Panc1 (cell line): ENCODE data around the gene BRWD1. TPM values are rescaled to one million over a fixed set of nuclear protein-coding genes. Genes with fewer than 3 reads are reported as not detected.

Experiments used
- ATAC-seq: fragments of 200-7000 bp; cut with Tn5 transposase; 2 replicates; pipeline ENCODE4 v1.9.1; 2020; ENCODE audit warnings: mild to moderate bottlenecking, moderate library complexity
- BruUV-seq: library from RNA; stranded (reverse); fragments of 400-500 nt; replicated peaks from 2 replicates; lab custom pipeline; 2021; lab: Mats Ljungman, UMichigan
- CTCF ChIA-PET: fragments of 300-600 bp; sonication (Branson Sonifier 250); formaldehyde crosslinking; loops from one replicate; lab custom pipeline; 2022; ENCODE audit warnings: antibody characterized with exemption; lab: Charles Lee
- POLR2A ChIA-PET: fragments of 300-600 bp; sonication (Branson Sonifier 250); formaldehyde crosslinking; loops from one replicate; lab custom pipeline; 2022; ENCODE audit warnings: antibody characterized with exemption; lab: Charles Lee
- DNase-seq: peaks from one replicate; pipeline ENCODE4 v3.0.0-alpha.2; 2010; ENCODE audit warnings: low read depth, low spot score
- H3K27ac ChIP-seq: 2 replicates; pipeline ENCODE4 v1.5.1; 2011; ENCODE audit warnings: mild to moderate bottlenecking, low read length, inconsistent platforms
- H3K27me3 ChIP-seq: fragments of 200-500 bp; sonication (Bioruptor generic); 2 replicates; pipeline ENCODE4 v1.6.0; 2014; ENCODE audit warnings: low read length, inconsistent platforms; ENCODE audit not compliant: control insufficient read depth, insufficient read depth
- H3K36me3 ChIP-seq: fragments of 200-500 bp; sonication (Bioruptor generic); 2 replicates; pipeline ENCODE4 v1.5.1; 2014; ENCODE audit warnings: inconsistent platforms, mild to moderate bottlenecking, low read length, moderate library complexity; ENCODE audit not compliant: control insufficient read depth, insufficient read depth
- H3K4me1 ChIP-seq: 2 replicates; pipeline ENCODE4 v1.5.1; 2011; ENCODE audit warnings: inconsistent platforms, mild to moderate bottlenecking, low read length, moderate library complexity; ENCODE audit not compliant: control insufficient read depth, insufficient read depth
- H3K4me3 ChIP-seq, 2 experiments: 2 replicates each; pipeline ENCODE4 v1.5.1; 2011 to 2012; ENCODE audit warnings: low read depth in 2 of 2, low read length in 2 of 2, mild to moderate bottlenecking in 2 of 2, inconsistent platforms in 1 of 2, moderate library complexity in 1 of 2
- H3K9me3 ChIP-seq: fragments of 200-500 bp; sonication (Bioruptor generic); 2 replicates; pipeline ENCODE4 v1.5.1; 2014; ENCODE audit warnings: low read depth, mild to moderate bottlenecking, inconsistent platforms, low read length, moderate library complexity; ENCODE audit not compliant: control insufficient read depth, insufficient read depth
- POLR2AphosphoS5 ChIP-seq: IDR thresholded peaks from 2 replicates; pipeline ENCODE4 v1.6.1; 2012; ENCODE audit warnings: mild to moderate bottlenecking, low read depth, low read length, moderate library complexity
- SIN3A ChIP-seq: IDR thresholded peaks from 2 replicates; pipeline ENCODE4 v1.6.1; 2012; ENCODE audit warnings: low read depth, mild to moderate bottlenecking, low read length, moderate library complexity, borderline replicate concordance; ENCODE audit not compliant: insufficient read depth
- TCF7L2 ChIP-seq: IDR thresholded peaks from 2 replicates; pipeline ENCODE4 v1.6.1; 2011; ENCODE audit warnings: mild to moderate bottlenecking, low read depth, low read length, inconsistent platforms
- in situ Hi-C: cut with HindIII; loops from 2 replicates; pipeline ENCODE4 v1.10.0; 2016; ENCODE audit warnings: low sequenced_read_pairs, low pct_unique_long_range_greater_than_20kb
- intact Hi-C: fragments of 100-400 bp; cut with micrococcal nuclease; formaldehyde crosslinking; loops from one replicate; pipeline ENCODE4 v1.10.0; 2022; ENCODE audit not compliant: unreplicated experiment
- total RNA-seq: library from RNA; stranded (reverse); gene quantifications from one replicate; pipeline ENCODE4 v1.2.1, GENCODE V29; 2021; ENCODE audit not compliant: unreplicated experiment
- TF ChIP-seq, protein P1 (sequence below): fragments of 450-650 bp; IDR thresholded peaks from 2 replicates; pipeline ENCODE4 v1.5.1; 2017; ENCODE audit warnings: mild to moderate bottlenecking
- TF ChIP-seq, protein P2 (sequence below), 2 experiments: IDR thresholded peaks; 2 replicates each; pipeline ENCODE4 v1.6.1; 2011 to 2012; ENCODE audit warnings: low read depth in 2 of 2, control low read depth in 1 of 2, low read length in 1 of 2, mild to moderate bottlenecking in 1 of 2, moderate library complexity in 1 of 2; ENCODE audit not compliant: insufficient read depth in 1 of 2

The BRWD1 gene
- total RNA-seq, 1 experiment from 2014 or later: 26.2 TPM

DNA sequence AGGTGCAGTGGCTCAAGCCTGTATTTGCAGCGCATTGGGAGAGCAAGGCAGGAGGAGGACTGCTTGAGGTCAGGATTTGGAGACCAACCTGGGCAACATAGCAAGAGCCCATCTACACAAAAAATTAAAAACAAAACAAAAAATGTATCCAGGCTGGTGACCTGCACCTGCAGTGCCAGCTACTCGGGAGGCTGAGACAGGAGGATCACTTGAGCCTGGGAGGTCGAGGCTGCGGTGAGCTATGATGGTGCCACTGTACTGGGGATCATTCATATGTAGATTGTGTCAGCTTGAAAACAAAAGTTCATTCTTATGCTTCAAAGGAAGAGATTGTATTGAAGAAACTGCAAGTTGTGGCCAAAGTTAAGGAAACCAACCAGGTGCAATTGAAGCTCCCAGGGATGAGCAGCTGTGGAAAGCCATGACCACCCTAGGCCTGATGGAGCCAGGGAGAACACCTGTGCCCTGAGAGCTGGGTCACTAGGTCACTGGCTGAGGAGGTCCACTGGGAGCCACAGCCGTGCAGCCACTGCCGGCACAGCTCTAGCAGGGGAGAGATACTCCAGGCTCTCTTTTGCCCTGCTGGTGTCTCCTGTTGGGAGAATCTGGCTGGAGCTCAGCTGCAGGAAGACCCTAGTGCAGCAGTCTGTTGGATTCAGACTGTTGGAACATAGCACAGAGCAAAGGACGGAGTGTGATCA lies 13.3 kb upstream of the BRWD1 start:
- BruUV-seq: no TSS peak
- intact Hi-C loops (no loop called here), in situ Hi-C loops (no loop called here)
- TF ChIP-seq POLR2AphosphoS5 (no peak), TCF7L2 (no peak), SIN3A (no peak)
- TF ChIP-seq, protein P1, sequence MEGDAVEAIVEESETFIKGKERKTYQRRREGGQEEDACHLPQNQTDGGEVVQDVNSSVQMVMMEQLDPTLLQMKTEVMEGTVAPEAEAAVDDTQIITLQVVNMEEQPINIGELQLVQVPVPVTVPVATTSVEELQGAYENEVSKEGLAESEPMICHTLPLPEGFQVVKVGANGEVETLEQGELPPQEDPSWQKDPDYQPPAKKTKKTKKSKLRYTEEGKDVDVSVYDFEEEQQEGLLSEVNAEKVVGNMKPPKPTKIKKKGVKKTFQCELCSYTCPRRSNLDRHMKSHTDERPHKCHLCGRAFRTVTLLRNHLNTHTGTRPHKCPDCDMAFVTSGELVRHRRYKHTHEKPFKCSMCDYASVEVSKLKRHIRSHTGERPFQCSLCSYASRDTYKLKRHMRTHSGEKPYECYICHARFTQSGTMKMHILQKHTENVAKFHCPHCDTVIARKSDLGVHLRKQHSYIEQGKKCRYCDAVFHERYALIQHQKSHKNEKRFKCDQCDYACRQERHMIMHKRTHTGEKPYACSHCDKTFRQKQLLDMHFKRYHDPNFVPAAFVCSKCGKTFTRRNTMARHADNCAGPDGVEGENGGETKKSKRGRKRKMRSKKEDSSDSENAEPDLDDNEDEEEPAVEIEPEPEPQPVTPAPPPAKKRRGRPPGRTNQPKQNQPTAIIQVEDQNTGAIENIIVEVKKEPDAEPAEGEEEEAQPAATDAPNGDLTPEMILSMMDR: no peak
- TF ChIP-seq, protein P2, sequence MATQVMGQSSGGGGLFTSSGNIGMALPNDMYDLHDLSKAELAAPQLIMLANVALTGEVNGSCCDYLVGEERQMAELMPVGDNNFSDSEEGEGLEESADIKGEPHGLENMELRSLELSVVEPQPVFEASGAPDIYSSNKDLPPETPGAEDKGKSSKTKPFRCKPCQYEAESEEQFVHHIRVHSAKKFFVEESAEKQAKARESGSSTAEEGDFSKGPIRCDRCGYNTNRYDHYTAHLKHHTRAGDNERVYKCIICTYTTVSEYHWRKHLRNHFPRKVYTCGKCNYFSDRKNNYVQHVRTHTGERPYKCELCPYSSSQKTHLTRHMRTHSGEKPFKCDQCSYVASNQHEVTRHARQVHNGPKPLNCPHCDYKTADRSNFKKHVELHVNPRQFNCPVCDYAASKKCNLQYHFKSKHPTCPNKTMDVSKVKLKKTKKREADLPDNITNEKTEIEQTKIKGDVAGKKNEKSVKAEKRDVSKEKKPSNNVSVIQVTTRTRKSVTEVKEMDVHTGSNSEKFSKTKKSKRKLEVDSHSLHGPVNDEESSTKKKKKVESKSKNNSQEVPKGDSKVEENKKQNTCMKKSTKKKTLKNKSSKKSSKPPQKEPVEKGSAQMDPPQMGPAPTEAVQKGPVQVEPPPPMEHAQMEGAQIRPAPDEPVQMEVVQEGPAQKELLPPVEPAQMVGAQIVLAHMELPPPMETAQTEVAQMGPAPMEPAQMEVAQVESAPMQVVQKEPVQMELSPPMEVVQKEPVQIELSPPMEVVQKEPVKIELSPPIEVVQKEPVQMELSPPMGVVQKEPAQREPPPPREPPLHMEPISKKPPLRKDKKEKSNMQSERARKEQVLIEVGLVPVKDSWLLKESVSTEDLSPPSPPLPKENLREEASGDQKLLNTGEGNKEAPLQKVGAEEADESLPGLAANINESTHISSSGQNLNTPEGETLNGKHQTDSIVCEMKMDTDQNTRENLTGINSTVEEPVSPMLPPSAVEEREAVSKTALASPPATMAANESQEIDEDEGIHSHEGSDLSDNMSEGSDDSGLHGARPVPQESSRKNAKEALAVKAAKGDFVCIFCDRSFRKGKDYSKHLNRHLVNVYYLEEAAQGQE (IDR thresholded peaks at IDR 0.05; ENCODE audit: insufficient read depth in 1 of 2, low read depth in 2 of 2, low read length in 1 of 2): no peak
- ChIA-PET CTCF (interaction anchor here (0.6 kb wide), 1 partner anchor 14 kb away, joined by 5 read pairs; no protein-coding TSS in a partner anchor), POLR2A (no interaction called here)
- no peaks in the 10 kb centered on the region for H3K27me3 ChIP-seq
- H3K36me3 ChIP-seq: no peaks in the 10 kb centered on the region
- DNase-seq: no peak
- no peak overlapping the region for H3K4me3 ChIP-seq
- H3K9me3 ChIP-seq: no peaks in the 10 kb centered on the region
- H3K27ac ChIP-seq: no peak overlapping the region
- ATAC-seq: peak; percentile 38; the same call in 1 of the 2 replicates
- peaks cover under 1% of the 10 kb centered on the region for H3K4me1 ChIP-seq

DNA sequence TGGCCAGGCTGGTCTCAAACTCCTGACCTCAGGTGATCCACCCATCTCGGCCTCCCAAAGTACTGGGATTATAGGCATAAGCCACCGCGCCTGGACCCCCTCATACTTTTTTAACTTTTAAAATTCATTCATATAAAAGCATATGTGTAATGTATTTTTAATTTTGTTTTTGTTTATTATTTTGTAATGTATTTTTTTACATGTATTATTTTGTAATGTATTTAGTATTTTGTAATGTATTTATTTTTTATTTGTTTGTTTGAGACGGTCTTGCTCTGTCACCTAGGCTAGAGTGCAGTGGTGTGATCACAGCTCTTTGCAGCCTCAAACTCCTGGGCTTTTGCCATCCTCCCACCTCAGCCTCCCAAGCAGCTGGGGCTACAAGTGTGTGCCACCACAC lies 12.0 kb upstream of the BRWD1 start:
- no TSS peak for BruUV-seq
- Histone ChIP-seq H3K27me3 (no peaks in the 10 kb centered on the region), H3K4me3 (no peak overlapping the region), H3K27ac (no peak overlapping the region), H3K4me1 (peaks cover 3% of the 10 kb centered on the region), H3K36me3 (no peaks in the 10 kb centered on the region), H3K9me3 (no peaks in the 10 kb centered on the region)
- ChIA-PET CTCF (no interaction called here), POLR2A (interaction anchor here (0.7 kb wide), 1 partner anchor 1257 kb away, joined by 11 read pairs; no protein-coding TSS in a partner anchor)
- ATAC-seq (no peak), DNase-seq (no peak)
- TF ChIP-seq SIN3A: no peak
- TF ChIP-seq, protein P1: no peak
- no peak for TF ChIP-seq POLR2AphosphoS5
- no peak for TF ChIP-seq TCF7L2
- TF ChIP-seq, protein P2 (IDR thresholded peaks at IDR 0.05; ENCODE audit: insufficient read depth in 1 of 2, low read depth in 2 of 2, low read length in 1 of 2): no peak
- in situ Hi-C loops: no loop called here
- intact Hi-C loops: no loop called here
